HCT116 (cell line): Measurements from ENCODE around the gene STAM. TPM values are rescaled to one million over a fixed set of nuclear protein-coding genes. Genes with fewer than 3 reads are reported as not detected.
"Not testable (repeated sequence)": the region's sequence is repeated elsewhere in the genome, so short reads cannot be mapped to it uniquely, and the experiment has no call there.

Experiments
- ATAC-seq: fragments of 200-7000 bp; cut with Tn5 transposase; 2 replicates; pipeline ENCODE4 v1.9.1; 2020; ENCODE audit warnings: mild to moderate bottlenecking, moderate library complexity
- BruUV-seq: library from RNA; stranded (reverse); fragments of 400-500 nt; replicated peaks from 2 replicates; lab custom pipeline; 2021; lab: Mats Ljungman, UMichigan
- CTCF ChIA-PET: fragments of 300-600 bp; sonication (Branson Sonifier 250); formaldehyde crosslinking; loops from one replicate; lab custom pipeline; 2021; ENCODE audit warnings: antibody characterized with exemption; lab: Charles Lee
- POLR2A ChIA-PET: fragments of 300-600, 350-600 bp; sonication (Branson Sonifier 250); formaldehyde crosslinking; loops from one replicate; lab custom pipeline; 2021; ENCODE audit warnings: antibody characterized with exemption; lab: Charles Lee
- RAD21 ChIA-PET, 2 experiments: fragments of 300-600 bp; sonication (Branson Sonifier 250); formaldehyde crosslinking; loops; one replicate each; lab custom pipeline; 2023; ENCODE audit warnings: low total read pairs in 2 of 2; ENCODE audit not compliant: uncharacterized antibody in 2 of 2, unreplicated experiment in 2 of 2, low non-redundant PET in 1 of 2; lab: Charles Lee
- DNase-seq: peaks from one replicate; pipeline ENCODE4 v3.0.0-alpha.2; 2010; ENCODE audit warnings: low read depth, low spot score
- H2AFZ ChIP-seq: fragments of 200-600 bp; shearing (Covaris generic), sonication (generic); 2 replicates; pipeline ENCODE4 v1.6.1; 2017; ENCODE audit warnings: low read depth, mixed run types, mixed read lengths, antibody characterized with exemption, low read length; ENCODE audit not compliant: poor library complexity, severe bottlenecking
- H3K27ac ChIP-seq: 2 replicates; pipeline ENCODE4 v1.5.1; 2012; ENCODE audit warnings: low read depth, low read length
- H3K27me3 ChIP-seq: fragments of 200-600 bp; sonication (generic); 2 replicates; pipeline ENCODE4 v1.6.1; 2016; ENCODE audit warnings: mixed run types, low read length, mixed read lengths; ENCODE audit not compliant: insufficient read depth
- H3K36me3 ChIP-seq, 2 experiments: fragments of 200-500 bp in 1 of 2; fragments of 200-600 bp in 1 of 2; sonication (Bioruptor generic) in 1 of 2; sonication (generic) in 1 of 2; 2 replicates each; pipeline versions ENCODE4 v1.5.1 to v1.6.1; 2014 to 2016; ENCODE audit warnings: low read length in 2 of 2, inconsistent platforms in 1 of 2, mixed read lengths in 1 of 2, mixed run types in 1 of 2; ENCODE audit not compliant: insufficient read depth in 2 of 2, control insufficient read depth in 1 of 2
- H3K4me1 ChIP-seq, 2 experiments: fragments of 200-600 bp in 1 of 2; sonication (generic) in 1 of 2; 2 replicates each; pipeline versions ENCODE4 v1.5.1 to v1.6.1; 2012 to 2017; ENCODE audit warnings: low read length in 2 of 2, inconsistent platforms in 1 of 2, mild to moderate bottlenecking in 1 of 2, mixed read lengths in 1 of 2, mixed run types in 1 of 2, moderate library complexity in 1 of 2; ENCODE audit not compliant: insufficient read depth in 2 of 2, control insufficient read depth in 1 of 2
- H3K4me2 ChIP-seq: fragments of 200-600 bp; sonication (generic); 2 replicates; pipeline ENCODE4 v1.6.1; 2017; ENCODE audit warnings: mixed run types, low read length, mixed read lengths
- H3K4me3 ChIP-seq, 2 experiments: fragments of 200-600 bp in 1 of 2; sonication (generic) in 1 of 2; replicated peaks in 1 of 2; 2 replicates each; pipeline ENCODE4 v1.5.1; 2011 to 2016; ENCODE audit warnings: low read length in 2 of 2, control low read depth in 1 of 2, low read depth in 1 of 2, mild to moderate bottlenecking in 1 of 2, mixed read lengths in 1 of 2, mixed run types in 1 of 2
- H3K79me2 ChIP-seq: fragments of 200-600 bp; sonication (generic); 2 replicates; pipeline ENCODE4 v1.6.1; 2017; ENCODE audit warnings: mild to moderate bottlenecking, mixed run types, low read length, moderate library complexity, mixed read lengths; ENCODE audit not compliant: insufficient read depth
- H3K9ac ChIP-seq: fragments of 200-600 bp; sonication (generic); 2 replicates; pipeline ENCODE4 v1.6.1; 2016; ENCODE audit warnings: low read length, mixed read lengths
- H3K9me2 ChIP-seq: fragments of 200-600 bp; sonication (generic), shearing (Covaris generic); 2 replicates; pipeline ENCODE4 v1.6.1; 2017; ENCODE audit warnings: mixed run types, mild to moderate bottlenecking, moderate library complexity; ENCODE audit not compliant: insufficient read depth
- H3K9me3 ChIP-seq, 2 experiments: fragments of 200-500 bp in 1 of 2; fragments of 200-600 bp in 1 of 2; sonication (Bioruptor generic) in 1 of 2; sonication (generic) in 1 of 2; 2 replicates each; pipeline ENCODE4 v1.6.1; 2014 to 2017; ENCODE audit warnings: low read length in 2 of 2, mixed read lengths in 2 of 2, inconsistent platforms in 1 of 2, low read depth in 1 of 2, mild to moderate bottlenecking in 1 of 2, mixed run types in 1 of 2, moderate library complexity in 1 of 2; ENCODE audit not compliant: control insufficient read depth in 1 of 2, insufficient read depth in 1 of 2
- H4K20me1 ChIP-seq: fragments of 200-600 bp; sonication (generic), shearing (Covaris generic); 2 replicates; pipeline ENCODE4 v1.6.1; 2017; ENCODE audit warnings: mixed run types, mild to moderate bottlenecking, moderate library complexity; ENCODE audit not compliant: insufficient read depth
- CBX3 ChIP-seq: IDR thresholded peaks from 2 replicates; pipeline ENCODE4 v1.6.1; 2012; ENCODE audit warnings: low read depth
- CEBPB ChIP-seq: IDR thresholded peaks from 2 replicates; pipeline ENCODE4 v1.6.1; 2012; ENCODE audit warnings: low read depth
- CTCF ChIP-seq, 3 experiments: fragments of 200-600 bp in 1 of 3; sonication (generic) in 1 of 3; IDR thresholded peaks in 2 of 3; conservative IDR thresholded peaks in 1 of 3; 2 replicates each; pipeline ENCODE4 v1.5.1; 2012 to 2017; ENCODE audit warnings: low read depth in 2 of 3, low read length in 2 of 3, antibody characterized with exemption in 1 of 3, borderline replicate concordance in 1 of 3, control low read depth in 1 of 3, mild to moderate bottlenecking in 1 of 3, mixed read lengths in 1 of 3, mixed run types in 1 of 3, moderate library complexity in 1 of 3; ENCODE audit not compliant: insufficient read depth in 1 of 3
- EZH2phosphoT487 ChIP-seq: fragments of 200-600 bp; IDR thresholded peaks from 2 replicates; pipeline ENCODE4 v1.6.1; 2018; ENCODE audit warnings: antibody characterized with exemption, borderline replicate concordance
- JUND ChIP-seq: IDR thresholded peaks from 2 replicates; pipeline ENCODE4 v1.6.1; 2012
- POLR2A ChIP-seq: IDR thresholded peaks from 2 replicates; pipeline ENCODE4 v1.7.0; 2011; ENCODE audit warnings: borderline replicate concordance; ENCODE audit not compliant: insufficient read depth, insufficient read length; ENCODE audit errors: extremely low read depth
- RAD21 ChIP-seq: IDR thresholded peaks from 2 replicates; pipeline ENCODE4 v1.6.1; 2012; ENCODE audit warnings: low read depth, mild to moderate bottlenecking
- SP1 ChIP-seq: IDR thresholded peaks from 2 replicates; pipeline ENCODE4 v1.6.1; 2012; ENCODE audit warnings: low read depth
- TCF7L2 ChIP-seq: IDR thresholded peaks from 2 replicates; pipeline ENCODE4 v1.7.0; 2011; ENCODE audit warnings: borderline replicate concordance, inconsistent platforms; ENCODE audit not compliant: insufficient read depth, insufficient read length; ENCODE audit errors: extremely low read depth
- YY1 ChIP-seq: IDR thresholded peaks from 2 replicates; pipeline ENCODE4 v1.6.1; 2011; ENCODE audit warnings: low read length, low read depth, moderate library complexity, mild to moderate bottlenecking; ENCODE audit not compliant: insufficient replicate concordance; ENCODE audit errors: extremely low read depth
- ZBTB33 ChIP-seq: IDR thresholded peaks from 2 replicates; pipeline ENCODE4 v1.6.1; 2011; ENCODE audit warnings: mild to moderate bottlenecking, low read length, moderate library complexity; ENCODE audit not compliant: insufficient replicate concordance; ENCODE audit errors: extremely low read depth
- intact Hi-C: fragments of 100-400 bp; cut with micrococcal nuclease; formaldehyde crosslinking; loops from 2 replicates; pipeline ENCODE4 v1.10.0; 2022
- total RNA-seq: library from RNA; stranded (reverse); gene quantifications from one replicate; pipeline ENCODE4 v1.2.1, GENCODE V29; 2021; ENCODE audit not compliant: unreplicated experiment

Gene STAM
- total RNA-seq, 1 experiment from 2014 or later = 23.0 TPM

GRCh38 chr10:17722317-17723014 lies 78.5 kb downstream of the STAM start:
- H3K36me3 ChIP-seq, H3K9me2 ChIP-seq, POLR2A ChIA-PET, H3K9me3 ChIP-seq, H3K27ac ChIP-seq, H3K4me1 ChIP-seq, DNase-seq, H4K20me1 ChIP-seq, H3K4me2 ChIP-seq, CTCF ChIA-PET, intact Hi-C loops, RAD21 ChIA-PET, H3K27me3 ChIP-seq, BruUV-seq, H3K4me3 ChIP-seq, H2AFZ ChIP-seq, ATAC-seq, H3K79me2 ChIP-seq, H3K9ac ChIP-seq: not testable (repeated sequence)

- TF ChIP-seq CEBPB (no peak), RAD21 (no peak), YY1 (no peak), CBX3 (no peak), ZBTB33 (no peak), JUND (no peak), POLR2A (no peak), SP1 (no peak), TCF7L2 (no peak), CTCF (IDR thresholded peaks at IDR 0.05 in 2 of 3, conservative IDR thresholded peaks at IDR 0.05 in 1 of 3; ENCODE audit: borderline replicate concordance in 1 of 3, insufficient read depth in 1 of 3, low read depth in 2 of 3, low read length in 2 of 3) (no peak), EZH2phosphoT487 (no peak)
- Histone ChIP-seq H3K36me3 (no peaks in the 10 kb centered on the region), H3K27ac (no peak overlapping the region), H3K27me3 (no peaks in the 10 kb centered on the region), H3K9me2 (no peaks in the 10 kb centered on the region), H3K4me3 (no peak overlapping the region), H2AFZ (no peak overlapping the region), H3K4me1 (no peaks in the 10 kb centered on the region), H4K20me1 (no peaks in the 10 kb centered on the region), H3K9me3 (no peaks in the 10 kb centered on the region), H3K9ac (no peak overlapping the region), H3K4me2 (no peak overlapping the region), H3K79me2 (no peaks in the 10 kb centered on the region)
- intact Hi-C loops = no loop called here
- no TSS peak for BruUV-seq
- ChIA-PET CTCF (no interaction called here), RAD21 (no interaction called here), POLR2A (no interaction called here)
- no peak for ATAC-seq
- no peak for DNase-seq
Measured at GRCh38 chr10:17725703-17726102, 81.8 kb downstream of the STAM start.
